NCI-H2196 (cell line): ENCODE data around the gene FAM20C.
"Not testable (repeated sequence)": the region's sequence is repeated elsewhere in the genome, so short reads cannot be mapped to it uniquely, and the experiment has no call there.

Source experiments
- DNase-seq: peaks from one replicate; lab custom pipeline; 2025; ENCODE audit not compliant: unreplicated experiment; lab: John Stamatoyannopoulos, UW

FAM20C gene

GRCh38 chr7:173209-173918, 19.0 kb upstream of the FAM20C start:
- DNase-seq = no peak

DNA sequence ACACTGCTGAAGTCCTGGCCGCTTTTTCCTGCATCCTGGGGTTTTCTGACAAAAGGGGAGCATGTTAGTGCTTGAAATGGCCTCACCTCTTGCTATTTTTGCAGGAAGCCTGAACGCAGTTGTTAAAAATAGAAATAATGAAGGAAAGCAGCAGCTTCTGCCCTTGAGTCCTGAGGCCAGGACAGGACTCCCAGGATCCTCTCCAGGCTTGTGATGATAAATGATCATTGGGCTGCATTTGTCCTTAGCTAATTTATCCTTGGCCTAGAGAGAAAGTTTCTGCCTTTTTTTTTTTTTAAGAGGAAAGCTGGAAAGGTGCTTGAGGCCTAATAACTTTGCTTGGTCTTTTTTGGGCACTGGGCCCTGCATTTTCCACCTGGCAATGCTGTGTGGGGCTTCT, 17.7 kb upstream of the FAM20C start:
- no peak for DNase-seq

- no peak for DNase-seq
These were observed 16.4 kb upstream of the FAM20C start for GRCh38 chr7:175955-176354.

- DNase-seq = no peak
These were observed 16.0 kb upstream of the FAM20C start for GRCh38 chr7:176381-176780.

GRCh38 chr7:176786-177459, 15.4 kb upstream of the FAM20C start:
- no peak for DNase-seq

GRCh38 chr7:178444-178843, 13.9 kb upstream of the FAM20C start:
- DNase-seq = no peak

GRCh38 chr7:179209-179681, 13.1 kb upstream of the FAM20C start:
- no peak for DNase-seq

DNA sequence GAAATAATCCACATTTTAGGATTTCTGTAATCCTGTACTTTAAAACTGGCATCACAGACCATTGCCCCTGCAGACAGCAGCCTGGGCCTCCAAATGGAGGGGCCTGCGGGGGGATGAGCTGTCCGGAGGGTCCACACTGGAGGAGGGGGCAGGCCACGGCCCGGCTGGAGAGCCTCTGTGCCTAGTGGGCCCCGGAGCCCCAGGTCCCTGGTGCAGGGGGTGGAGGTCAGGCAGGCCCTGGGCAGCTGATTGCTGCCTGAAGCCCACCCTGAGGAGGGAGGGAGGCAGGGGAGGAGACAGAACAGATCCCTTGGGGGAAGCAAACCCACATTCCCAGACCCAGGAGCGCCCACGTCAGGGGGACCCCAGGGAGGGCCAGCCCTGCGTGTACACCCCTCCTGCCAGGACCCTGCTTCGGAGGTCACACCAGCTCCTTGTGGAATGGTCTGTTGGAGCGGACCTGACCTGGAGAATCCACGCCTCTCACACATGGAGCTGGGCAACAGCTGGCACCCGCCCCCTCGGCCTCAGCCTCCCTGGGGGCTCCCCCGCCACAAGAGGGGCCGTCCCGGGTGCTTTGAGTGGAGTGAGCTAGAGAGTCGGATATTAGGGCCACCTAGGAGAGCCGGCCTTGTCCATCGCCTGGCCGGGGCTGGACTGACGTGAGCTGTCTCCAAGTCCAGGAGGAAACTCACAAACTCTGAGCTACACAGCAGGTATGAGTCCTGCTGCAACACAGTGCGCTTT, 12.2 kb upstream of the FAM20C start:
- DNase-seq = no peak

- no peak for DNase-seq
These were observed 10.6 kb upstream of the FAM20C start for GRCh38 chr7:181738-182137.

DNA sequence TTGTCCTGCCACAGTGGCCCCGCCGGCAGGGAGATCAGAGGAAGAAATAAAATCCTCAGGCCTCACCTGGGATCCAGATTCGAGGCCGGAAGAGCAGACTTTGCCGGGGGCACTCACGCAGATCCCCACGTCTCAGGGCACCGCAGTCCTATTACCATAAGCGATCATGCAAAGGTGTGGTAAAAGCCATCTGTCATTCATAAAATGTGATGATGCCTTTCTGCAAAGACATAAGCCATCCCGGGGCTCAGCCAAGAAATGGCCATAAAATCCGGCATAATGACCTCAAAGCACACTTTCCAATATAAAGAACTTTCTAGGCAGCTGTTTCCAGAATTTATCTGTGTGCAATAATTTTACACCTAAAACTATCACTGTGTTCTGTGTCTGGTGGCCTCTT, 9.9 kb upstream of the FAM20C start:
- not testable (repeated sequence) for DNase-seq

DNA sequence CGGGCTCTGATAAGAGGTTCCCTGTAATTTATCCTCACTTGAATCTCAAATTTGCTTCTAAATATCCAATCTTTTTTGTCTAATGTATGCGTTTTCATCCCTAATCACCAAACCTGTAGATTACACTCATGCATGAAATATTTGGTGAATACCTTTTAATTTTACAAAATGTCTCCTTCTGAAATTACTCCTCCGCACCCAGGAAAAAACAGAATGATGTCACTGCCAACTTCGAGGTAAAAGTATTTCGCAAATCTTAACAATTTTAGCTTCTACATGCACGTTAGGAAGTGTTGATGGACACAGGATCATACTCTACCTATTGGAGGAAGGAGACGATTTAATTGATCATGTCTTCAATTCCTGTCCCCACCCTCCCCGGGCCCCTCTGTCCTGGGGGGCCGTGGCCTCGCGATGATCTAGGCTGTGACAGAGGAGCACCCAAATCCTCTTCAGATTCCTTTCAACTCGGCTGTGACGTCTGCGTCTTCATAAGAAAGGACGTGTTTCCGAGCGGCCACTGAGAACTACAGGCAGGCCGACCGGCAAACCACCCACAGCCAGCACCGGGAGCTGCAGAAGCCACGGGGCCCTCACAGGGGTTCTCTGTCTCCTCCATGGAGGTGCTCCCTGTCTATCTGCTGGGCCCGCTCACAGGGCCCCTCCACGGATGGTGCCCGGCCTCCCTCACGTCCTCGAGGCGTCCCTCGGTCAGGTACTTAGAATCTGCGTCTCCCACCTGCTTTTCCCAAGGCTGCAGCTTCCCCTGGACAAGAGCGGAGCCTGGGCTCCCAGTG, 8.7 kb upstream of the FAM20C start:
- no peak for DNase-seq

DNA sequence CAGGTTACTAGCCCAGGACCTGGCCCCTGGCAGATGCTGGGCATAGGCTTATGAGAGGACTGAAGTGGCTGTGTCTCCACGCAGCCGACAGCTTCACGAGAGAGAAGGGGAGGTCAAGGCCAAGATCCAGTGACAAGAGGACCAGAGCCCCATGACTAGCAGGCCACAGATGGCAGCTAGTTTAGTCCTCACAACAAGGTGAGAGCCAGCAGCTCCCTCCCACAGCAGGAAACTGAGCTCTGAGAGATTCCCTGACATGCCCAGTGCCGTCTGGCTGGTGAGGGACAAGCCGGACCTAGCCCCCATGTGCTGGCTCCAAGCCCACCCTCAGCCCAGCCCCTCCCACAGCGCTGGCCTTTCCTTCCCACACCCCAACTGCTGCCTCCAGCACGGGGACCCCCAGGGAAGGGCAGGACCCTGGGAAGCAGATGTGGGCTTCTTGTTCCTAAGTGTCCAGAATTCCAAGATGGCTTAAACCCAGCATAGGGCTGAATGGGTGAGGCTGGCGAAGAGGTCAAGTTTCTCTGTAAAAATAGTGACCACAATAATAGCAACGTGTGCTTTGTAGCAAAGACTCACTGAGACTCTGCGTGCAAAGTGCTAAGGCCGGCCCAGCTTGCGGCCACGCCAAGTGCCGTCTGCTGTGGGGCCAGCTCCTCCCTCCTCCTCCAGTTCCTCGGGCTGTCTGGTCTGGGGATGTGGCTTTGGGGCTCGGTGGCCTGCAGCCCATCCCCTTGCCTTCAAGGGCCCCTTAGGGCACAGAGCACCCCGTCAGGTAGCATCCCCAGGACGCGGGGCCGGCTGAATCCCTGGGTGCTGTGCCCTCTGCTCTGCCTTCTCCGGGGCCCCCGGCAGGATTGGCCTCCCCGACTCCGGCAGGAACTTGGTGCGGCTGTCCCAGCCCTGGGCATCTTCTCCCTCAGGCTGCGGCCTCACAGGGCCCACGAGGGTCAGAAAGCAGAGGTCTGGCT, 7.8 kb upstream of the FAM20C start:
- no peak for DNase-seq

- no peak for DNase-seq
These were observed 5.8 kb upstream of the FAM20C start for GRCh38 chr7:186516-187113.

- DNase-seq = no peak
These were observed 5.0 kb upstream of the FAM20C start for GRCh38 chr7:187227-187927.

GRCh38 chr7:188174-188573, 4.2 kb upstream of the FAM20C start:
- no peak for DNase-seq

DNA sequence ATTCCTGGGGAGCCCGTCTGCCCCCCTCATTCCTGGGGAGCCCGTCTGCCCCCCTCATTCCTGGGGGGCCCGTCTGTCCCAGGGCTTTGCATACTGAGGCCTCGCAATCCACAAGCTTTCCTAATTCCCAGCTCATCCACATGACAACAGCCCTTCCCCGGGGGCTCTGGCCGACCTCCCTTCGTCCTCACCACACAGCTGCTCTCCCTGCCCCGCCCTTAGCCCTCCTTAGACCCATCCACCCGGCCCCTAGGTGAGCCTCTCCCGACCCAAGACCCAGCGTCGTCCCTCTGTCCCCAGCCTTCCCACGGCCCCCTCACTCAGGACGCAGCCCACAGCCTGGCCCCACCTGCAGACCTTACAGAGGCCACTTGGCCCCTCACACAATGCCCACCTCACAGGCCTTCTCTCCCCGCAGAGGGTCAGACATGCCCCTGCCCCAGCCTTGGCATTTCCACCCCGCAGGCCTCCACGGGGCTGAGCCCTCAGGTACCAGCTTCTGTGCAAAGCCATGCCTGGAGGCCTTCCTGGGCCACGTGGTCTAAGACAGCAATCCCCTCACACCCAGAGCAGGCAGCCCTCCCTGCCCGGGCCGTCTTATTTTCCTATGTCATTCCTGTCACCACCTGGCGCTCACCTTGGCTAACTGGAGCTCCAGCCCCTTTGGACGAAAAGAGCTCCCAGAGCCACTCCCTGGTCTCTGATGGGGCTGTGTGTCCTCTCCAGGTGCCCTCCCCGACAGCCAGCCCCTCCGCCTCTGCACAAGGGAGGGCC, 3.5 kb upstream of the FAM20C start:
- no peak for DNase-seq

GRCh38 chr7:189719-190118, 2.7 kb upstream of the FAM20C start:
- DNase-seq = no peak

GRCh38 chr7:190196-190595, 2.2 kb upstream of the FAM20C start:
- no peak for DNase-seq
